Measurements from ENCODE around the gene RRBP1.

Gene RRBP1

DNA sequence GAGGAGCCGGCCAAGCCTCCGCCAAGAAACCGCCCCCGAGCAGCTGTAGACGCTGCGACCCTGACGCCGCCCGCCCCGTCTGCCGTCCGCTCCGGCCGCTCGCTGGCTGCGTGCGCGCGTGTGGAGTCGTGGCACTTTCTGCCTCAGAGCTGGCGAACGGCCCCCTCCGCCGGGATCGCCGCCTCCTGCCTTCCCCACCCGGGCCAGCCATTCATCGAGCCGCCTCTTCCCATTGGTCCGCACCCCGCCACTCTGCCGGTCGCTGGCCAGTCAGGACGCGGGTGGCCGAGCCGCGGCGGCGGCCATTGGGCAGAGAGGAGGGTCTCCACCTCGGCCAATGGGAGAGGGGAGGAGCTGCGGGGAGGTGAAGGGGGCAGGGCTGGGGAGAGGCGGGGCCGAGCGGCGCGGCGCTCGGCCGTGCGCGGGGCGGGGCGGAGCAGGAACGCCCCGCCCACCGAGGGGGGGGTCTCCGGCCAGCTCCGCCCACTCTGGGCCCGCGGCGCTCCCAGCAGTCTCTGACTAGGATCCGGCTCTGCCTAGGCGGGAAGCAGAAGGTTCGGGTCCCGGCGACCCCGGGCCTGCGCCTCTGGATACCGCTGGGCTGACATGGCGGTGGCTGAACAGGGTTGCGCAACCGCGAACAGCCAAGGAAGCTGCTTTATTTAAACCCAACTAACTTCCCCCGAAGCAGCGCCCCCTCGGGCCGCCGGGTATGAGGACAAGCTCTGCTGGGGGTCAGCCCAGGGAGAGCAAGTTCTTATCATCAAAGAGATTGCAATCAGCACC, at the start of gene RRBP1:
TSS of gene RRBP1 (minus strand) at position 140 of the 786 bp plus-strand sequence. CDS start 21,735 bp downstream, outside the sequence.
- DNase-seq (ENCODE audit: low spot score): peak; percentile 98

- no peak for DNase-seq (ENCODE audit: low spot score)
These were observed 49.2 kb upstream of the RRBP1 start for GRCh38 chr20:17731233-17731632.

- no peak for DNase-seq (ENCODE audit: low spot score)
These were observed 48.0 kb upstream of the RRBP1 start for GRCh38 chr20:17730071-17730470.

GRCh38 chr20:17728074-17728473, 46.0 kb upstream of the RRBP1 start:
- DNase-seq (ENCODE audit: low spot score): no peak

DNA sequence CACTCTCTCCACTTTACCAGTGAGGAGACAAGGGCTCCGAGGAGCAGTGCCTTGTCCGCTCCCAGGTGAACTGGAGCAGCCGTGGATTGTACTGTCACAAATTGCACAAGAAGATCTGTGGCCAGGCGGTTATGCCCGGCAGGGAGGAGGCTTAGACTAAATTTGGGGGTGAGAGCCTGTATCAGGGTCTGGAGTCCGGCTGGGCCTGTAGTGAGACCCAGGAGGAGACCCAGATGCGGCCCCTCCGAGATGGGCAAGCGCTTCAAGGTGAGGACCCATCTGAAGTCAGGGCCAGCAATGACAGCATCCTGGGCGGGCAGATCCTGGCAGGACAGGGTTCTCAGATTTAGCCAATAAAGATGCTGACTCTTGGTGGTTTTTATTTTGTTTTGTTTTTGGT, 45.3 kb upstream of the RRBP1 start:
- DNase-seq (ENCODE audit: low spot score): no peak

DNA sequence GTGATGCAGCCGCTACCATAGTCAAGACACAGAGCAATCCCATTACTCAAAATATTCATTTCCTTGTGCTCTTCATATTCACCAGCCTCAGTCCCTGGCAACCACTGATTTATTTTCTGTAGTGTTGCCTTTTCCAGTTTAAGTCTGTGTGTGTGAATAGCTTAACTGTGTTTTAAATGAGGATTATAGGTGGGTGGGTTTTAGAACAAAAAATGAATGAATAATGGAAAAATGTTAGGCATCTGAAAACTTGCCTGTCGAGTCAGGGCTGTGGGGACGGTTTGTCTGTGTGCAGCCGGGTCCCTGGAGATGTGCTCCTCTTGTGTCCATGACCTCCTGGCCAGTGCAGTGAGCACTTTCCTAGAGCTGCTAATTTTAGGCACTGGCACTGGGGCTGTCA, 44.9 kb upstream of the RRBP1 start:
- no peak for DNase-seq (ENCODE audit: low spot score)

DNA sequence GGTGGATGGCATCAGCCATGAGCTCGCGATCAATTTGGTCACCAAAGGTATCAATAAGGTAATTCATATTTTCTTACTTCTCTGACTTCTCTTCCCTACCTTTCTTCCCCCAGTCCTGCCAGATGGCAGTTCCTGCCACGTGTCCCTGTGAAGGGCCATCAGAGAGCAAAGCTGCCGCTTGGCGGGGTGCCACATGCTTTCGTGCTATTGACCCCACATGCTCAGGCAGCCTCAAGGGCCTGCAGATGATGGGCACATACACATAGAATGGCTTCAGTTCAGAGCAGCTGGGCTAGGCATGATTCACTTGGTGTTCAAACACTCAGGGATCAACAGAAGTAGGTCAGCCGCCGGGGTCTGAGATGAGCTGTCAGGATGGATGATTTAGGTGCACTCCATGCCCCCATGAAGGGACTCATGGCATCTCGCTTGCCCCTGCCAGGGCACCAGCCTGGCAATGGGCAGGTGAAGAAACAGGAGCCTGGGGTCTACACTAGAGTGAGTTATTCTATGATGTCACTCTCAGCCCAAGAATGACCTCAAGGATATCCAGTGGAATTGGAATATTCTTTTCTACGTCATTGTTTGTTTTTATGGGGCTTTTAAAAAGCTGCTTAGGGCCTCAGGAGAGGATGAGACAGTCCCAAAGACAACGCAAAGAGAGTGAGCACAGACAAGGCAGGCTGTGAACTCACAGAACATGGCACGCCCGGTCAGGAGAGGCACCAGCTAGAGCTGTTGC, 43.2 kb upstream of the RRBP1 start:
- DNase-seq (ENCODE audit: low spot score): no peak

DNA sequence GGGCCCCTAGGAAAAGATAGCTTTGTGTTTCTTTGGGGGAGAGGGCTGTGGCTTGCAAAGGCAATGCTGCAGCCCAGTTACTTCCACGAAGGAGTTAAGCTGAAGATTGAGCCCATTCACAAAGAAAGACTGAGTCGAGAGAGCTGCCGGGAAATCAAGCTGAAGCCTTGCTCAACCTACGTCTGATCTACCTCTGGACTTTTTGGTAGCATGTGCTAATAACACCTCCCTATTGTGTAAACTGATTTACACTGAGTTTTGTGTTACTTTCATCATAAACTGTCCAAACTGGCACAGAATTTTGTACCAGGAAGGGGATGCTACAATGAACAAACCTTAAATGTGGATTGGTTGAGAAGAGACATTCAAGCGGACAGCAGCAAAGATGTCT, 41.3 kb upstream of the RRBP1 start:
- no peak for DNase-seq (ENCODE audit: low spot score)

DNA sequence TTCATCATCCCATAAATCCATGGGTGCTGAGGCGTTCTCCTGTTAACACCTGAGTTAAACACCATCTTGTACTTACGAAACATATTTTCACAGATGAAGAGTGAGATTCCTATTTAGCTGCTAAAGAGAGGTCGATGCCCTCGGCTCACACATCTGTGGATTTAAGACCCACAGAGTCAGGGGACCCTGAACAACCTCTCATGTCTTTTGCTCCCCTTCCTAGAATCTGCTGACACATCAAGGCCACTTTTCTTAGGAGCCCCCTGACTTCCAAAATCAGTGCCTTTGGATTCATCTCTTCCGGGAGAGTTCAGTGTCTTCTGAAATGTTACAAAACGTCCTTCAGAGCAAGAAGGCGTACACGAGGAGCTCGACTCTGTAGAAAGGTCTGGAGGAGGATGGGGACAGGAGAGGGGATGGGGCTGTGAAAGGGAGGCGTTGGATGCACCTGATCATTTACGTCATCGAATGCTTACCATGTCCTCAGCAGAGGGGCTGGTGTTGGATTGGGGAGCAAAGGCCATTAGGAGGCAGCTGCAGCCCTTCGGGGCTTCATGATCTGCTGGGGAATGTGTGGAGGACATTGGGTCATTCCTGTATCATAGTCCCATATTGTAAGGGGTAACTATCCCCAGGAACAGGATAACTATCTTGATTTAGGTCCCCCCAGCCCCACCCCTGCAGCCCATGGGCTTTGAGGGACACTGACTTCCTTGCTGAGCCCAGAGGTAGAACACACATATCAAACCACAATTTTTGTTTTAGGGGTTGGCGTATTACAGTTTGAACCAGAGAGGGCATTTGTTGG, 40.7 kb upstream of the RRBP1 start:
- no peak for DNase-seq (ENCODE audit: low spot score)

GRCh38 chr20:17721802-17722486, 39.9 kb upstream of the RRBP1 start:
- DNase-seq (ENCODE audit: low spot score): peak; percentile 33

- no peak for DNase-seq (ENCODE audit: low spot score)
These were observed 38.7 kb upstream of the RRBP1 start for GRCh38 chr20:17720755-17721154.

DNA sequence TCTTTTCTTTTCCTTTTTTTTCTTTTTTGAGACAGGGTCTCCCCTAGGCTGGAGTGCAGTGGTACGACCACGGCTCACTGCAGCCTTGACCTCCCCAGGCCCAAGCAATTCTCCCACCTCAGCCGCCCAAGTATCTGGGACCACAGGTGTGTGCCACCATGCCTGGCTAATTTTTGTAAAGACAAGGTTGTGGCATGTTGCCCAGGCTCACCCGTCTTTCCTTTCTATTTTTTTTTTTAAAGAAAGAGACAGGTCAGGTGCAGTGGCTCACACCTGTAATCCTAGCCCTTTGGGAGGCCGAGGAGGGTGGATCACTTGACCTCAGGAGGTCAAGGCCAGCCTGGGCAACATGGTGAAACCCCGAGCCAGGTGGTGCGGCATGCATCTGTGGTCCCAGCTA, 34.3 kb upstream of the RRBP1 start:
- no peak for DNase-seq (ENCODE audit: low spot score)

DNA sequence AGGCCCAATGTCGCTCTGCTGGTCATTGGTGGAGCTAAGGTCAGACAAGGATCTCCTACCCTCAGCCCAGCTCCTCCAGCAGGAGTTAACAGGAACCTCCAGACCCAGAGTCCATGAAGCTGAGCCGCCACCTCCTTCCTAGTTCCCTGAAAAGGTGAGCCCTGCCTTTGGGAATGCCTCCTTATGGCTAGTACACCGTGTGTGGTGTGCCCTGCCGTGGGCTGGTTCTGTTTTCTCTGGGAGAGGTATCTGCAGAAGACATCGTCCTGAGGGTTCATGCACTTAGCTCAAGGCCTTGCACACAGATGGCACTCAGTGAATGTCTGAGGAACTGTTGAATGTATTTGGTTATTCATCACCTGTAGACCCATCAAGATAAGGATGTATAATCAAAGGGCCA, 33.0 kb upstream of the RRBP1 start:
- no peak for DNase-seq (ENCODE audit: low spot score)

DNA sequence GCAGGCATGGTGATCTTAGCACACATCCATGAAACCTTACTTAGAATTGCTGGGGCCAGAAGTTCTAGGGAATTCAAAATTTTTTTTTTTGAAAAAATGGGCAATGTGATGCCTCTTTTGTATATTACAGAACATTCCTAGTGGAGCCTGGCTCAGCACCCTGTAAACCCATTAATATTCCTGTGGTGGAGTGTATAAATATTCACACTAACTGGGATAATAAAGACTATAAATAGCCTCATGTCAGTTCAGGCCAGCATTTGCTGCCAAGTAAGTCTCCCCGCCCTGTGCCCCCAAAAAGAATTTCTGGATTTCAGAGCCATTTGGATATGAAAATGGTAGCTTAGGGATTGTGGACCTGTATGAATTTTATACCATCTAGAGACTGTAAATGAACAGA, 32.6 kb upstream of the RRBP1 start:
- no peak for DNase-seq (ENCODE audit: low spot score)

GRCh38 chr20:17712708-17713107, 30.7 kb upstream of the RRBP1 start:
- DNase-seq (ENCODE audit: low spot score): no peak

- DNase-seq (ENCODE audit: low spot score): no peak
These were observed 30.2 kb upstream of the RRBP1 start for GRCh38 chr20:17712201-17712600.

DNA sequence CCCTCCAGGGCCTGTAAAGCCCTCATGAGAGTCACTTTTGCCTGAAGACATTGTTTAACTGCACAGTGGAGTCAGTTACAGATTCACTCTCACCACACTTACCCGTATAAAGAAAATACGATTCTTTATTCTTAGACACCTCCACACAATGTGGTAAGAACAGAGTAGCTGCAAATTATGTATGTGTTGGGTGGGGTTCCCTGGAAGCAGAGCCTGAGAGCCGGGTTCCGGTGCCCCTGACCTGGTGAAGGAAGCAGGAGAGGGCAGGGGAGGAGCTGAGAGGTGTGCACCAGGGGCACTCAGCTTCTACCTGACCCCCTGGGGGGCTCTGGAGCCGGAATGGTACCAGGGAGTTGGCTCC, 29.2 kb upstream of the RRBP1 start:
- DNase-seq (ENCODE audit: low spot score): no peak

DNA sequence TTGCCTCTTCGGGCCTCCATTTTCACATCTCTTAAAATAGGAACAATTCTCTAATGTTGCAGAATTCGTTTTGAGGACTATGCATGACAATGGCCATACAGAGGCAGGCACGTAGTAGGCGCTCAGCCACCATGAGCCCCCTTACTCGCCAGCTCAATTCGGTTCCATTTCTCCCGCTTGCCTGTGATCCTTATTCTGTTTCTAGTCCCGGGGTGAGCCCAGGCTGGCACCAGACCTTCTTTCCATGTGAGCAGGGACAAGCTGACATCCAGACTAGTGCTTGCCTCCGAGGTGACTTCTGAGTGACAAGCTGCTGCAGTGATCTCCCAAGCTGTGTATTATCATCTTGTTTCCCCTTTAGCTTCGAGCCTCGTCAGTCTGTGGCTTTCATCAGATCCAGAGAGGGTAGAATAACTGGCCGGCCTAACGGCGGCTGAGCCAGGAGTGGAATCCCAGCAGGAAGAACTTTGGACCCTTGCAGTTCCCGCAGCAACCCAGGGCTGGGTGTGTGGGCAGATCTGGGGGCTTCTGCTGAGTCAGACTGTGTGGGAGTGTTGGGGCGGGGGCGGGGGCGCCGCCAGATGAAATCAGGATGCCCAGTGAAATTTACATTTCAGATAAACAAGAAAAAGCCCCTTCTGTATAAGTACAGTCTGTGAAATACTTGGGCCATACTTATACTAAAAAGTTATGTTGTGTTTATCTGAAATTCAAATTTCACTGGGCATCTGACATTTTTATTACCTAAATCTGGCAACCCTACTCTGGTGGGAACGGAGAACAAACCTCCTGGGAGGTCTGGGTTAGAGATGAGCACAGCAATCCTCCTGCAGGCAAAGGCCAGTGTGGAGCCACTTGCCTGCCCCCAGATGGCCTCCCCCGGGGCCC, 28.6 kb upstream of the RRBP1 start:
- no peak for DNase-seq (ENCODE audit: low spot score)

DNA sequence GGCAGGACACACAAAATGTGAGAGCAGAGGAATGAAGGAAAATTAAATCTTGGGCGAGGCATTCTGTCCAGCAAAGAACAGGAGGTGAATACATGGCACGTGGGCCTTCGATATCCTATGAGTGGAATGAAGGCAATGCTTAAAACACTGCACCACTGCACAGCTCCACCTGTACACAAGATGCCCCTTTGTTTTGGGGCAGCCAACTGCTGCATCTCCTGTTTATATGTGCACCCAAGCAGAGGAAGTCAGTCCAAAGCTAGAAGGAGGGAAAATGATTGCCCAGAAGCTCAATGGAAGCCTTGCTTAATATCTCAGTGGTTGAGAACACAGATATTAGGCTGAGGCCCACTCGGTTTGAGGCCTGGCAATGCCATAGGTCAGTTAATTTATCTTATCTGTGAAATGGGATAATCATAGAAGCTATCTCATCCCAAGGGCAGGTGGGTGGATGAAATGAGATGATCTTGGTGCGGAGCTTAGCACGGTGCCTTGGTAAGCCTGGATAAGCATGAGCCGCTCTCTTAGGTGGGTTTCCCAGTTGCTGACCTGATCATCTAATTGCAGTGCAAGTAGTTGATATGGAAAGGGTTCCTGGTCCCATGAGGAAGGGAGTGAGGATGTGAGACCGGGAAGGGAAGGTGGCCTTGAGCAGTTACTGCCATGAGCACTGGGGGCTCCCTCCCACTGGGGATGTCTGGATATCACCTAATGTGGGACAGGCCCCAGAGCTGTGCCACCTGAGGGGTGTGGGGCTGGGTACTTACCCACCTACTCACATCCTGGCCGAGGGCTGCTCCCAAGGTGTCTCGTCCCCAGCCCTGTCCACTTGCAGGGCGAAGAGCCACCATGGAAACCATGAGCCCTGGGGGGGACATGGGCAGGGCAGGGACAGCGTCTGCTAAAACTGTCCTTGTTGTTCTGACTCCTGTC, 27.6 kb upstream of the RRBP1 start:
- DNase-seq (ENCODE audit: low spot score): no peak
